ENCODE measurements around the gene PPFIBP1.

DNA sequence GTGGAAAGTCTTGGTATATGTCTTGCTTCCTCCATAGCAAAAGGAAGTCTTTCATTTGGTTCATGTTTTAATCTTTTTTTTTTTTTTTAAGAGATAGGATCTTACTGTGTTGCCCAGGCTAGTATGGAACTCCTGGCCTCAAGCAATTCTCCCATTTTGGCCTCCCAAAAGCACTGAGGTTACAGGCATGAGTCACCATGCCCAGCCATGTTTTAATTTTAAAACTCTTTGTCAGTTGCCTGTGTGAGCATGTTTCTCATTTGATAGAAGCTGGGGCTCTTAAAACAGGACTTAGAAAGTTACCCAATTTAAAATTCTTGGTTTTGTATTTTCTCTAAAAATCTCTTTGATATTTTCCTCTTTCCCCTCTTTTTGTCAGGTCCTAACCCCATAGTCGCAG, 127.2 kb downstream of the PPFIBP1 start:
- TF ChIP-seq, protein P1, sequence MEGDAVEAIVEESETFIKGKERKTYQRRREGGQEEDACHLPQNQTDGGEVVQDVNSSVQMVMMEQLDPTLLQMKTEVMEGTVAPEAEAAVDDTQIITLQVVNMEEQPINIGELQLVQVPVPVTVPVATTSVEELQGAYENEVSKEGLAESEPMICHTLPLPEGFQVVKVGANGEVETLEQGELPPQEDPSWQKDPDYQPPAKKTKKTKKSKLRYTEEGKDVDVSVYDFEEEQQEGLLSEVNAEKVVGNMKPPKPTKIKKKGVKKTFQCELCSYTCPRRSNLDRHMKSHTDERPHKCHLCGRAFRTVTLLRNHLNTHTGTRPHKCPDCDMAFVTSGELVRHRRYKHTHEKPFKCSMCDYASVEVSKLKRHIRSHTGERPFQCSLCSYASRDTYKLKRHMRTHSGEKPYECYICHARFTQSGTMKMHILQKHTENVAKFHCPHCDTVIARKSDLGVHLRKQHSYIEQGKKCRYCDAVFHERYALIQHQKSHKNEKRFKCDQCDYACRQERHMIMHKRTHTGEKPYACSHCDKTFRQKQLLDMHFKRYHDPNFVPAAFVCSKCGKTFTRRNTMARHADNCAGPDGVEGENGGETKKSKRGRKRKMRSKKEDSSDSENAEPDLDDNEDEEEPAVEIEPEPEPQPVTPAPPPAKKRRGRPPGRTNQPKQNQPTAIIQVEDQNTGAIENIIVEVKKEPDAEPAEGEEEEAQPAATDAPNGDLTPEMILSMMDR (IDR thresholded peaks at IDR 0.05), result no peak
- no peak for TF ChIP-seq POLR2A (IDR thresholded peaks at IDR 0.05)

All from lower leg skin (tissue), 3 donors.